GM08714 (cell line): Measurements from ENCODE around the gene ADIRF.

Source experiments
- H3K4me3 ChIP-seq: fragments of 200-500 bp; sonication (Bioruptor generic); 2 replicates; pipeline ENCODE4 v1.5.1; 2014; ENCODE audit warnings: mild to moderate bottlenecking, low read length, inconsistent platforms
- ZNF274 ChIP-seq: IDR thresholded peaks from 2 replicates; pipeline ENCODE4 v1.6.1; 2012; ENCODE audit warnings: mild to moderate bottlenecking, low read depth, low read length

The ADIRF gene

DNA sequence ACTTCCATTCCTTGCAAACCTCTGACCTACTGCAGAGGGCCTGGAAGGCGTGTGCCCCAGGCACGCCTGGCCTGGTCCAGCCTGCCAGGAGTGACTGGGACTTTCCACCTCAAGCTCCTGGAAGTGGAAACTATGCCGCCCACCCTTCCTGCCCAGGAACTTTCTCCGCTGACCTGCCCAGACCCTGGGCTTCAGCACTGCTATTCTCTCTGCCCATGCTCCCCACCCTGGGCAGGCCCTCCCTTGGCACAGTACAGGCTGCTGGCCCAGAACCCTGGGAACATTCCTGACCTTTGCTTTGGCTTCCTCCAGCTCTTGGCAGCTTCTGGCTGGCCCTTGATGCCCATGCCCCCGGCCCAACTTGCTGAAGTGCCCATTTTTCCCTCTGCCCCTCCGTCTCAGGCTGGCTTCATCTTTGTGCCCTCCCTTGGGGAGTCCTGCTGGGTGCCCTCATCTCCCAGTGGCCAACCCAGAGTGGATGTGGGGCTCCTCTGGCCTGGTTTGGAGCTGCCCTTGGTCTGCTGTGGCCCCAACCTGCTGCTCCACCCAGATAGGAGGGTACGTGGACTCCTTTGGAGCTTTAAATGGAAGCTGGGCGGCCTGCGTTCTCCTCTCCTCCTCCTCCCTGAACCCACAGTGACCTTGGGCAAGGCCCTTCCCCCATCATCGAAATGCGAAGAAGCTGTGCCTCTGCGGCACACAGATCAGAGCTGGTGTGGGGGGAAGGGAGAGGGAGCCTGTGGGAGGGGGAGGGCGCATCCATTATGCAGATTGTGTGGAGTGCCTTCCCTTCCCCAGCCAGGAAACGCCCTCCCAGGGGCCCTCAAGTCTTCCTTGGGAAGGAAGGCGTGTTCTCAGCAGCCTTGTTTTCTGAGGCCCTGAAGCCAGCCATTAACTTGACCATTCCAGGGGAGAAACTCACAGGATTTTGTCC, 14.3 kb upstream of the ADIRF start:
- TF ChIP-seq ZNF274, result no peak
- no peak overlapping the region for H3K4me3 ChIP-seq

DNA sequence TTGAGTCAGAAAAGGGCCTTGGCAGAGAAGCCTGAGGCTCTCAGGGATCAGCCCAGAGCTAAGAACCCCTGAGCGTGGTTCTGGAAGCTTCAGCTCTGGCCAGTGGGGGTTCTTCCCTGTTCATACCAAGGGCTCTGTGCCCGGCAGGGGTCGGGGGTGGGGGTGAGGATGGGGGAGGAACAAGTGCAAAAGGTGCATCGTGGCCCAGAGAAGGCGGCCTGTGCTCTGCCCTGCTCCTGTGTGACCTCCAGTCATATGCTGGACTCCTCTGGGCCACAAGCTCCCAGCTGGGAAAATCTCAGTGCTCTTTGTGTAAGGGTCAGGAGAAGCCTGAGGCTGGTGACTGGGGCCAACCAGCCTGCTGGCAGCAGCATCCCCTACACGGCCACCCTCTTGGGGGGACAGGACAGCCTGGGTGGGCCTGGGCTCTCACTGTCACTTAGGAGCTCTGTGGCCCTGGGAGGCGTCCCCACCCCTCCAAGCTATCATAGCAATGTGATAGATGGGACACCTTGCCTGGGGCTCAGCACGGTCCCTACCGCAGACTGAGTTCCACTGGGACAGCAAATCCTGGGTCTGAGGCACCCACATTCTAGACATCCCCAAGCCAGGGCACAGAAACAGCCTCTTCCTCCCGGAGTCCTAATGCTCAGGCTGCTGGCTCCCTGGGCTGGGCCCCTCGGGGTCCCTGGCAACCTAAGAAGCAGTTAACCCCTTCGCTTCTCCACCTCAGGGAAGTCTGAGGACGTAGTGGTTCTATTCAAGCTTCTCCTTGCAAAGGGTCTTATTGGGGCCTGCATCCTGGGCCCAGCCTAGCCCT, 13.4 kb upstream of the ADIRF start:
- no peak overlapping the region for H3K4me3 ChIP-seq
- no peak for TF ChIP-seq ZNF274

DNA sequence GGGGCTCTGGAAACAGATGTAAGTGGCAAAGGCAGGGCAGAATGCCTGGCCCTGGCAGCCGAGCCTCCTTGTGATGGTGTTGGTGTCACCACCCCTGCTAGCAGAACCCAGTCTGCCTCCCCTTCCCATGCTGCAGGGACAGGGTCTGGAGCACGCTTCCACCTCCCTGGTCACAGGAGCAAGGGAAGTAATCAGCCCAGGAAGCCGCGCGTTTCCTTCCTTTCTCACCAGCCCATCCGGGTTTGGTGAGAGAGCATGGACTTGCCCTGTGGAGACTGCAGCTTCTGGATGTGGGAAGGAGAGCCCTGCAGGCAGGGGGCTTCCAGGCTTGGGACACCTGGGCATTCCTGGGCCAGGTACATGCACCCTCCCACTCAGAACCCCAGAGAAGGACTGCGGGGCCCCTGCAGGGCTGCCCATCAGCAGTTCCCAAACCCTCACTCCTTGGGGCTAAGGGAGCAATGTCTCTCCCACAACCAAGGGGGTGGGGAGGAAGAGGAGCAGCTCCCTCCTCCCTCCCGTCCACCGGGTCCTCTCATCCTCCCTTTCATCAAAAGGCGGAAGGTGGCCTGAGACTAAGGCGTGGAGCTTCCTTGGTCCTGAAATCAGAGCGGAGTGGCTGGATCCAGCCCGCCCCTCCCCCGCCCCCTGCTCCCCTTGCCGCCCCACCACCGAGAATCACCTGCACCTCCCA, 12.6 kb upstream of the ADIRF start:
- H3K4me3 ChIP-seq, result no peak overlapping the region
- no peak for TF ChIP-seq ZNF274

DNA sequence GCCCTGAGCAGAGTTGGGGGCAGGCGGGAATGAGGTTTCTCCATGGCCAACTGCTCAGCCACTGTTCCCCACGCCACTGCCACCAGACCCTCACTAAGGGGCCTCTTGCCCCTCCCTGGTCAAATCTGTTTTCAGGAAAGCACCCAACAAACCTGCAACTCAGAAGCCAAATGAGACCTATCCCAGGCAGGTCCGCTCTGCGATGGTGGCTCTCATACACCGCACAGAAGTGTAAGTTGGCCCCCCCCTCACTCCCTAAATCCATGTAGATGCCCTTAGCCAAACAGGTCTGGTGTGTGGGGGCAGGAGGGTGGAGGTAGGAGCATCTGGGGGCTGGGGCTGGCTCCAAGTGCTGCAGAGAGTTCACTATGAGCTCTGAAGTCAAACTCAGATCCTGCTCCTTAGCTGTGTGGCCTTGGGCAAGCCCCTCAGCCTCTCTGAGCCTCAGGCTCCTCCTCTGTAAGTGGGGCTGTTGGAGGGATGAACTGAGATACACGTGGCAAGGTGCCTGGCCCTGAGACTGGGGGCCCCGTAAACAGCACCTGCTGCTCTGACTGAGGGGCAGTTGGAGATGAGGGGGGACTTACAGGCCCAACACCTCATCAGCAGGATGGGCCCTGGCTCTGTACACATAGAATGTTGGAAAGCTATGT, 12.0 kb upstream of the ADIRF start:
- no peak for TF ChIP-seq ZNF274

DNA sequence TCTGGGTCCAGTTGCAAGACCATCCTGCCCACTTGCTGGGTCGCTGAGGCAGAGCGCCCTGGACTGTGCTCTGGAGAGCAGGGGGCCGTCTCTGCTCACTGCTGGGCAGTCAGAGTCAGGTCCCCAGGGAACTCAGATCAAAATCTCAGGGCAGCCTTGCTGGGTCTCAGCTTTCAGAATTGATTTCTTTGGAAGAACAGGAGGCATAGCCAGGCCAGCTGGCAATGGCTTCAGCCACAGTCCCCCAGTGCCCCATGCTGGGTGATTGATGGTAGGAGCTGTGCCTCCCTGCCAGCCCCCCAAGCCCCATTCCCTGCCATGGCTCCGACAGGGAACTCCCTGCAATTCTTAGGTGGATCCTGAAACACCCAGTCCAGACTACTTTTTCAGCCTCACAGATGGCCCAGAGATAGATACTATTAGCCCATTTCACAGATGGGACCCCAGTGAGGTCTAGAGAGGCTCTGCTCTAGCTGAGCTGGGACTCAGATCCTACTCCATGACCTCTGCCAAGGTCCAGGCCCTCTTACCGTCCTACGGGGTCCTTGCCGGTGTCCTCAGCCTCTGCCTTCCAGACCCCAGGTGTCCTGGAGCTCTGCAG, 11.3 kb upstream of the ADIRF start:
- TF ChIP-seq ZNF274, result no peak
- no peak overlapping the region for H3K4me3 ChIP-seq

More for the DNA sequence above, 12.0 kb upstream of the ADIRF start:
- no peak overlapping the region for H3K4me3 ChIP-seq

DNA sequence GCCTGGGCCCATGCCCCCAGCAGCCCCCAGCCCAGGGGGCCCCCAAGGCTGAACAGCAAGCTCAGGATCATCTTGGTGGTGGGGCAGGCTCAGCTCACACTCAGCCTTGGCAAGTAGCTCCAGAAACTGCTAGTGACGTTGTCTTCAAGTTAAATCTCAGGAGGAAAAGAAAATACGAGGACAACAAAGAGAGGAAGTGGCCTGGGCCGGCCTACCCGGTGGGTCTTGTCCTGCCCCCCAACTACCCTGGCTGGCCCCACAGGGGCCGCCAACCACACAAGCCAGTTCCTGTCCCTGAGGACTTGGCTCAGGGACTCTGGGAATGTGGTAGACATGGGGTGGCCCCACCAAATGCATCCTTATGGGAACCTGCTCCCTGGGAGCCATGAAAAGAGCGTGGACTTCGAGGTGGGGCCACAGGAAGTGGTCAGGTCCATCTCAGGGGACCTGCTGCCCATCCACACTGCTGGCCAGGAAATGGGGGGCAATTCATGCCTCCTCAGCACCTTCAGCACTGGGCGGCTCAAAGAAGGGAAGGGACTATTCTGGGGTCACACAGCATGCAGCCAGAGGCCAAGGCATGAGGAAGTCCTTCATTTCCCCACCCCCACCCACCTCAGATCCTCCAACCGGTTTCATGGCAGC, 10.7 kb upstream of the ADIRF start, which contains the start of gene MMRN2:
Gene MMRN2 (minus strand): TSS at position 145 of the 645 bp plus-strand sequence. CDS start 74 bp downstream, at position 71.
- TF ChIP-seq ZNF274, result no peak
- no peak within 1 kb of the TSS for H3K4me3 ChIP-seq

DNA sequence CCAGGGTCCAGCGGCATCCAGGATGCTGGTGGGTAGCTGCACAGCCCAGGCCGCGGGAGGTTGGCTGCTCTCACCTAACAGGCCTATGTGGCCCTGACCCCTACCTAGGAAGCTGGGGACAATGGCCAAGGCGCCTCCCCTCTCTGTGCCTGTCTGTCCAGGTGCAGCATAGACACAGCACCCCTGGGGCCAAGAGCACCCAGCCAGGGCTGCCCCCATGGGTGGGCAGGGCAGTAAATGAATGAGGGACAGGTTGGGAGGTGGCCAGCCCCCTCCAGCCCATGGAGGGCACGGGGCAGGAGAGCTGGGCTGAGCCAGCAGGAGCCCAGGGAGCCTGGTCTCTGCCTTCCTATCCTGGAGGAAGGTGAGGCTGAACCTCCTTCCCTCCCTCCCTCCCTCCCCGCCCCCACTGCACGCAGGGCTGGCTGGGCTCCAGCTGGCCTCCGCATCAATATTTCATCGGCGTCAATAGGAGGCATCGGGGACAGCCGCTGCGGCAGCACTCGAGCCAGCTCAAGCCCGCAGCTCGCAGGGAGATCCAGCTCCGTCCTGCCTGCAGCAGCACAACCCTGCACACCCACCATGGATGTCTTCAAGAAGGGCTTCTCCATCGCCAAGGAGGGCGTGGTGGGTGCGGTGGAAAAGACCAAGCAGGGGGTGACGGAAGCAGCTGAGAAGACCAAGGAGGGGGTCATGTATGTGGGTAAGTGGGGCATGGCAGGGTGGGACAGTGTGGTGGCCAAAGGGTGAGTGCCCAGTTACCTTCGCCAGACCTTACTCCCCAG, 10.0 kb upstream of the ADIRF start, which contains the start of gene SNCG:
Gene SNCG (plus strand): TSS at position 484 of the 785 bp plus-strand sequence. CDS start 99 bp downstream, at position 583.
- TF ChIP-seq ZNF274, result no peak
- H3K4me3 ChIP-seq, result no peak within 1 kb of the TSS

DNA sequence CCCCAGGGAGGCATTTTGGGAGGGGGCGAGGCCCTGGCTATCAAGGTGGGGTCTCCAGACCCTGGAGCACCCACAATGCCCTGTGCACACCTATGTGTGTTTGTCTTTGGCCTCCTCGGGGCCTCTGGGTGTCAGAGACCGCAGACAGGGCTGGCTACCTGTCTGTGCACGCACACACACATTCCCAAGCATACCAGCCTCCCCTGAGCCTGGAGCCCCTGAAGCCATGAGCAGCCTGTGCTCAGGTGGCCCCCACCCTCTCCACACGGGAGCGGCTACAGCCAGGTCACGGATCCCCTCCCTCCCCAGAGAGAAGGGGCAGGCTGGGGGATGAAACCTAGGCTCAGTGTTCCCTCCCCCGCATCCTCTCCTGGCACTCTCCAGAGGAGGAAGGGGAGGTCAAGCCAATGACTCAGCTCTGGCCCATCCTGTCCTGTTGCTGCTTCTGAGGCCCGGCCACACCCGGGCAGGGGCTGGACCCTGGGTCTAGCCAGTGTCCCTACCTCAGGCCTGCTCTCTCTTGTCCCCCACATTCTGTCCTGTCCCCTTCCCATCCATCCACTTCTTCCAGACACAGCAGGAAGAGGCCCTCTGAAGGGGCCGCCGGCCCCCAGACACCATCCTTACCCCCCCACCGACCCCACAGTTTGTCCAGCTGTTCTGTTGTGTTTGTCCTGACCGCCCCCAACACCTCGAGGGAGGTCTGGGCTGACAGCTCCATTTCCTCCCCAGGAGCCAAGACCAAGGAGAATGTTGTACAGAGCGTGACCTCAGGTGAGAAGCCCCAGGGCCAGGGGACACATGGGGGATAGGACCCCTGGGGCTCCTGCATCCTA, 9.2 kb upstream of the ADIRF start:
- no peak overlapping the region for H3K4me3 ChIP-seq
- TF ChIP-seq ZNF274, result no peak

DNA sequence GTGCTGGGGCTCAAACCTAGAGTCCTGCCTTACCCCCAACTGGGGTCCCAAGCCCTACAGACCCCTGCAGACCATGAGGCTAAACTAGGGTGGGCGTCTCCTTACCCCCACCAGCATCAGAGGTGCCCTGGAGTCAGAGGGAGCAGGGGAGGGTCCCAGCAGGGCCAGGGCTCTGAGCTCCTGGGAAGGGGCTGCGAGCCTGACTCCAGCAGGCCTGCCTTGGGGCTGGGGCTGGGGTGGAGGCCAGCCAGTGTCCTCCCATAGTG, 8.6 kb upstream of the ADIRF start:
- no peak overlapping the region for H3K4me3 ChIP-seq
- no peak for TF ChIP-seq ZNF274

DNA sequence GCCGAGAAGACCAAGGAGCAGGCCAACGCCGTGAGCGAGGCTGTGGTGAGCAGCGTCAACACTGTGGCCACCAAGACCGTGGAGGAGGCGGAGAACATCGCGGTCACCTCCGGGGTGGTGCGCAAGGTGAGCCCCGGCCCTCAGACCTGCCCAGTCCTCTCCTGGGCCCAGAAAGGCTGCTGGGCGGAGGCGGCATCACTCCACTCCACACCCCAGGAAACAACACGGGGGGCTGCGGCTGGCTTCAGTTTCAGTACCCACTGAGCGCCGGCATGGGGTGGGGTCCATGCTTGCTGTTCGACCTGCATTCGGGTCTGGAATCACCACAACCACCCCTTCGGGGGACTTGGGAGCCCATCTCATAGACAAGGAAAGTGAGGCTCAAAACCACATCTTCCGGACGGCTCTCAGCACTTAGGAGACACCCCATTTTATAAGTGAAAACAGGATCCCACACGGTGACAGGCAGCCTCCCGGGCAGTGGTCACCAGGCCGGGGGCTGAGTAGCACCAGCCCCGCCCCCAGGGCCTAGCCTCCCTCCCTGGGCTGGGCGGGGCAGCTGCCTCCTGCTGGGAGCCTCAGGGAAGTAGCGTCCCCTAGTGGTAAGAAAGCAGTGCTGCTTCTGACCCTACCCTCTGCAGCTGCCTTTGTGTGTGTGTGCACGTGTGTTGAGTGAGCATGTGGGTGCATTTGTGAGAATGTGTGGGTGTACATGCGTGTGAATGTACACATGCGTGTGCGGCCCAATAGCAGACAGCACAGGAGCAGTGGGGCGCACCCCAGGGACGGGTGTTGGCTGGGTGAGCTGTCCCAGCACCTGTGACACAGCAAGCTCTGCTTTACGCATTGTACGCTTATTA, 8.0 kb upstream of the ADIRF start:
- TF ChIP-seq ZNF274, result no peak
- no peak overlapping the region for H3K4me3 ChIP-seq

DNA sequence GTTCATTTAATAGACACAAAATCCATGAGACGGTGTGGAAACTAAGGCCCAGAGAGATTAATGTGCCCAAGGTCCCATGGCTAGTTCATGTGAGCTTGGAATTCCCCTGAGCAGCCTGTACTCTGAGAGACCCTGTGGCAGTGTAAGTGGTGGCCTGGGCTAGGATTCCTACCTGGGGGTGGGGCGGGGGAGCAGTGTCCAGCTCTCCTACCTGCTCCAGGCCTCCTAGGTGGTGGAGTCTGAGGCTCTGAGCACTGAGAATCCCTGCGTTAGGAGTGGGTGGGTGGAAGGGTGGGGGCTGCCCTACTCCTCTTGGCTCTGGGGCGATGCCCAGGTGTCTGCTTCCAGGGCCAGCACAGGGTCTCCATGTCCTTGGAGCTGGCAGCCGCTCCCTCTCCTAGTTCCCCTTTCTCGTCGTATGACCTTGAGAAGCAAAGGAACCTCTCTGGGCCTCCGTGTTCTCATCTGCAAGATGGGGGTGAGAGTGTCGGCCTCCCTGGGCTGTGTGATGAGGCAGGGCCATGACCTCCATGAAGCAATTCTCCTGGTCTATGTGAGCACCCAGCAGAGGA, 7.3 kb upstream of the ADIRF start:
- no peak for TF ChIP-seq ZNF274
- H3K4me3 ChIP-seq, result no peak overlapping the region
